OCI-LY3 (cell line): ENCODE data around the gene RTP5.

Experiments used
- H2AFZ ChIP-seq: fragments of 200-600, 300-600 bp; shearing (Covaris generic); 2 replicates; pipeline ENCODE4 v1.6.0; 2014; ENCODE audit warnings: antibody characterized with exemption, low read depth, low read length
- H3K27ac ChIP-seq: fragments of 200-600, 300-600 bp; sonication (generic); 2 replicates; pipeline ENCODE4 v1.5.1; 2014; ENCODE audit warnings: mild to moderate bottlenecking, low read length, moderate library complexity, mixed read lengths
- H3K27me3 ChIP-seq: fragments of 200-600, 300-600 bp; sonication (generic); 2 replicates; pipeline ENCODE4 v1.6.1; 2014; ENCODE audit warnings: low read depth, low read length, mixed read lengths
- H3K36me3 ChIP-seq: fragments of 200-600, 300-600 bp; sonication (generic); replicated peaks from 2 replicates; pipeline ENCODE3; 2014; ENCODE audit warnings: low read depth, low read length, mixed read lengths
- H3K4me1 ChIP-seq: fragments of 300-600, 200-600 bp; sonication (generic); 2 replicates; pipeline ENCODE4 v1.6.1; 2014; ENCODE audit warnings: low read length, mixed read lengths
- H3K4me2 ChIP-seq: fragments of 200-600, 300-600 bp; sonication (generic); 2 replicates; pipeline ENCODE4 v1.6.1; 2014; ENCODE audit warnings: low read length, mixed read lengths
- H3K4me3 ChIP-seq: fragments of 300-600, 200-600 bp; sonication (generic); 2 replicates; pipeline ENCODE4 v1.5.1; 2014; ENCODE audit warnings: antibody characterized with exemption, mild to moderate bottlenecking, low read length, moderate library complexity
- H3K79me2 ChIP-seq: fragments of 300-600, 200-600 bp; shearing (Covaris generic); 2 replicates; pipeline ENCODE4 v1.6.1; 2014; ENCODE audit warnings: mild to moderate bottlenecking, low read length, mixed read lengths
- H3K9ac ChIP-seq: fragments of 300-600, 200-600 bp; shearing (Covaris generic); 2 replicates; pipeline ENCODE4 v1.6.0; 2014; ENCODE audit warnings: mild to moderate bottlenecking, low read length, moderate library complexity
- H3K9me3 ChIP-seq: fragments of 200-600, 300-600 bp; shearing (Covaris generic); 2 replicates; pipeline ENCODE4 v1.6.1; 2014; ENCODE audit warnings: low read length, mixed read lengths; ENCODE audit not compliant: insufficient read depth
- H4K20me1 ChIP-seq: fragments of 200-600, 300-600 bp; sonication (generic); 2 replicates; pipeline ENCODE4 v1.6.1; 2016; ENCODE audit warnings: low read length, mixed read lengths; ENCODE audit not compliant: insufficient read depth
- EZH2phosphoT487 ChIP-seq: fragments of 200-600 bp; shearing (Covaris generic); IDR thresholded peaks from 2 replicates; pipeline ENCODE4 v1.6.1; 2018; ENCODE audit warnings: antibody characterized with exemption, mixed run types, low read depth
- TF ChIP-seq, protein P1 (sequence below): fragments of 200-600, 300-600 bp; sonication (generic); IDR thresholded peaks from 2 replicates; pipeline ENCODE4 v1.5.1; 2014; ENCODE audit warnings: antibody characterized with exemption, low read length, low read depth

The RTP5 gene

DNA sequence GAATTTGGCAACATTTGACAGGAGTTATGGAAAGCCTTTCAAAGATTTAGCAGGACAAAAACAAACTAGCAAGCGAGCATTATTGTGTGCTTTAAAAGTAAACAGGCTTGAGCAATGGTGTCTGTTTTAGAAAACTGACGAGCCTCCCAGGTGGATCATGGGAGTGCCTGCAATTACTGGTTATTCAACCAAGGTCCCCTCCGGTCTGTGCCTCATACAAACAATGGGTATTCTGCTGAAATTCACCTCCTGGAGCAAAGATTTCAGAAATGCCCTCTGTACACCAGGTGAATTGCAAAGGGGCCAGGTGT is 22.4 kb downstream of the RTP5 start:
- TF ChIP-seq, protein P1, sequence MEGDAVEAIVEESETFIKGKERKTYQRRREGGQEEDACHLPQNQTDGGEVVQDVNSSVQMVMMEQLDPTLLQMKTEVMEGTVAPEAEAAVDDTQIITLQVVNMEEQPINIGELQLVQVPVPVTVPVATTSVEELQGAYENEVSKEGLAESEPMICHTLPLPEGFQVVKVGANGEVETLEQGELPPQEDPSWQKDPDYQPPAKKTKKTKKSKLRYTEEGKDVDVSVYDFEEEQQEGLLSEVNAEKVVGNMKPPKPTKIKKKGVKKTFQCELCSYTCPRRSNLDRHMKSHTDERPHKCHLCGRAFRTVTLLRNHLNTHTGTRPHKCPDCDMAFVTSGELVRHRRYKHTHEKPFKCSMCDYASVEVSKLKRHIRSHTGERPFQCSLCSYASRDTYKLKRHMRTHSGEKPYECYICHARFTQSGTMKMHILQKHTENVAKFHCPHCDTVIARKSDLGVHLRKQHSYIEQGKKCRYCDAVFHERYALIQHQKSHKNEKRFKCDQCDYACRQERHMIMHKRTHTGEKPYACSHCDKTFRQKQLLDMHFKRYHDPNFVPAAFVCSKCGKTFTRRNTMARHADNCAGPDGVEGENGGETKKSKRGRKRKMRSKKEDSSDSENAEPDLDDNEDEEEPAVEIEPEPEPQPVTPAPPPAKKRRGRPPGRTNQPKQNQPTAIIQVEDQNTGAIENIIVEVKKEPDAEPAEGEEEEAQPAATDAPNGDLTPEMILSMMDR: no peak
- TF ChIP-seq EZH2phosphoT487: no peak
- Histone ChIP-seq H2AFZ (no peak overlapping the region), H3K4me3 (no peak overlapping the region), H3K9me3 (no peaks in the 10 kb centered on the region), H3K27ac (no peak overlapping the region), H3K4me2 (no peak overlapping the region), H3K27me3 (no peaks in the 10 kb centered on the region), H3K4me1 (peaks cover 3% of the 10 kb centered on the region), H3K36me3 (peaks cover 5% of the 10 kb centered on the region), H4K20me1 (peaks cover 6% of the 10 kb centered on the region), H3K79me2 (no peaks in the 10 kb centered on the region), H3K9ac (no peak overlapping the region)

DNA sequence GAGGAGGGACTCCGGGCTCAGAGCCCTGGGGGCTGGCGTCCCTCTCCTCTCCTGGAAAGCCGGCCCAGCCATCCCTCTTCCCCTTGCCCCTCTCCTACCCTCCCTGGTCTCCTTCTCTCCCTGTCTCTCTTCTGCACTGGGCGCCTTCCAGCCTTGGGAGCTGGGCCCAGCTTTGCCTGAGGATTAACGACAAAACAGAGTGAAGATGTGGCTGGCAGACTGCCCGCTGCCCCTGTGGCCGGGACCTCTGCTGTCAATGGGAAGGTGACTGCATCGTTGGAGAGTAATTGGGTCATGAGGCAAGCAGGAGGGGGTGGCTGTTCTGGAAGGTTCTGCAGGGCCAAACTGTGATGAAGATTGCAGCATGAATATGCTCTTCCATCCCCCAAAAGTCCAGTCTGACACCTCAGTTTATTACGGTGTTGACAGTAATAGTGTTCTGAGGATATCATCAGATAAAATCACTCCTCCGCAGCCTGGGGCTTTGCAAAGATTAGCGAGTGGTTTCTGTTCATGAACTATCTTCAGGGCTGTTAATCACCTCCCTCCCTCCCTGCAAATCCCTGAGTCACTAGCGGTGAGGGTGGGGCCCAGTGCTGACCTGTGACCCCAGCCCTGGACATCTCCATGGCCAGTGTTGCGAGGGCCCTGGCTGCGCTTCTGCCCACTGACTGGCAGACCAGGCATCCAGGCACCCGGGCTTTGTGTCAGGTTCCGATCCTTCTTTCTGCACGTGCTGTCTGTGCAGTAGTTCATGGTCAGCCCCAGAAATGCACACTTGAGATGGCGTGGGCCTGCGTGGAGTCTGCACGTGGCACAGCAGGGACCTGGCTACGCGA is 23.0 kb downstream of the RTP5 start:
- Histone ChIP-seq H3K27me3 (no peaks in the 10 kb centered on the region), H2AFZ (no peak overlapping the region), H3K4me2 (no peak overlapping the region), H3K79me2 (no peaks in the 10 kb centered on the region), H3K27ac (no peak overlapping the region), H4K20me1 (peaks cover 3% of the 10 kb centered on the region; the same call in 1 of the 2 replicates), H3K4me1 (no peaks in the 10 kb centered on the region), H3K9me3 (no peaks in the 10 kb centered on the region), H3K4me3 (no peak overlapping the region), H3K36me3 (no peaks in the 10 kb centered on the region), H3K9ac (no peak overlapping the region)
- TF ChIP-seq, protein P1: no peak
- TF ChIP-seq EZH2phosphoT487: no peak

DNA sequence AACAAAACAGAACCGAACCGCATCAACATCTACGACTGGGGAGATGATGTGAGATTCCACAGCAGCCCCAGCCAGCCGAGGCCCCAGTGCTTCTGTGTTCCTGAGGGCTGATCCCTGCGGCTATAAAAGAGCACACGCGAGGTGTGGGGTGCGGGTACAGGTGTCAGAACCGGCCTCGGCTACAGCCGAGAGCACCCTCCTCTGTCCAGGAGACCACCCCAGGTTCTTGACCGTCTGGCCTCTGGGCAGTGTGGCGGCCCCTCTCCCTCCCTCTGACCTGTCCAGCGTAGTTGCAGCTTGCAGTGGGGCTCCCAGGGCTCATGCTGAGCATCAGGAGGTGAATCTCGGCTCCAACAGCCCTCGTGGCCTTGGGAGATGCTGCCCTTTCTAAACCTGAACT is 23.7 kb downstream of the RTP5 start:
- H3K27me3 ChIP-seq: no peaks in the 10 kb centered on the region
- no peak overlapping the region for H2AFZ ChIP-seq
- no peak for TF ChIP-seq EZH2phosphoT487
- TF ChIP-seq, protein P1: no peak
- no peaks in the 10 kb centered on the region for H3K4me1 ChIP-seq
- H3K27ac ChIP-seq: no peak overlapping the region
- H4K20me1 ChIP-seq: 0 out of 2 replicates have a peak, but pooled peaks cover 3% of the 10 kb centered on the region
- H3K79me2 ChIP-seq: no peaks in the 10 kb centered on the region
- no peak overlapping the region for H3K4me2 ChIP-seq
- no peaks in the 10 kb centered on the region for H3K9me3 ChIP-seq
- no peak overlapping the region for H3K9ac ChIP-seq
- no peak overlapping the region for H3K4me3 ChIP-seq
- no peaks in the 10 kb centered on the region for H3K36me3 ChIP-seq

DNA sequence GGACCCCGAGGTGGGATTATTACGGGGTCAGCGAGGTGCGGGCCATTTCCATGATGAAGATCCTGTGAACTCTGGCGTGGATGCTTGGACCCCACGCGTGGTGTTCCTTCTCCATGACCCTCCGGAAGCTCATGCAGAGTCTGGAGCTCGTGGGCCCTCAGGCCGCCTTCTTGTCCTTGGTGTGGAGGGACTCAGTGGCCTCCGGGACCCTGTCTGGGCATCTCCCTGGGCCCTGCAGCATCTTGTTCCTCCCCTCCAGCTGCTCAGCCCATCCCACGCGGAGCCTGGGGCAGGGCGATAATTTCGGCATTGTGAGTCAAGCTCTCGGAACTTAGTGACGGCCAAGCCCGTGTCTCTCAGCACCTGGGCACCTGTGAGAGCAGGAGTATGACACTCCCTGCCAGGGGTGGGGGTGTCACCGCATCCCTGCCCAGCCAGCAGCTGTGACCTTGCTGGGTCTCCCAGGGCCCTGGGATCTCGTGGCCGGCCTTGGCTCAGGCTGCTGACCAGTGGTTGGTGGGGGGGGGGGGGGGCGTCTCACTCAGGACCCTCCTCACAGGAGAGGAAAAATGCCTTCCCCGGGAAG is 24.6 kb downstream of the RTP5 start:
- no peaks in the 10 kb centered on the region for H3K4me1 ChIP-seq
- no peak overlapping the region for H3K27ac ChIP-seq
- H2AFZ ChIP-seq: no peak overlapping the region
- H3K27me3 ChIP-seq: no peaks in the 10 kb centered on the region
- no peaks in the 10 kb centered on the region for H3K9me3 ChIP-seq
- no peak for TF ChIP-seq EZH2phosphoT487
- TF ChIP-seq, protein P1: no peak
- no peak overlapping the region for H3K4me2 ChIP-seq
- H3K36me3 ChIP-seq: no peaks in the 10 kb centered on the region
- no peak overlapping the region for H3K4me3 ChIP-seq
- H4K20me1 ChIP-seq: 0 out of 2 replicates have a peak, but pooled peaks cover 3% of the 10 kb centered on the region
- no peaks in the 10 kb centered on the region for H3K79me2 ChIP-seq
- no peak overlapping the region for H3K9ac ChIP-seq
